IMR-90 (cell line): ENCODE data around the gene PRAME. TPM values are rescaled to one million over a fixed set of nuclear protein-coding genes. Genes with fewer than 3 reads are reported as not detected.

Experiments
- ATAC-seq: fragments of 200-7000 bp; cut with Tn5 transposase; 2 replicates; pipeline ENCODE4 v1.9.1; 2020; ENCODE audit warnings: low read depth, mild to moderate bottlenecking, moderate library complexity
- BruUV-seq: library from RNA; stranded (reverse); fragments of 400-500 nt; replicated peaks from 2 replicates; lab custom pipeline; 2021; lab: Mats Ljungman, UMichigan
- CTCF ChIA-PET: fragments of 300-600 bp; formaldehyde crosslinking; extraction: SDS; loops from one replicate; lab custom pipeline; 2021; ENCODE audit warnings: antibody characterized with exemption; lab: Yijun Ruan, JAX
- POLR2A ChIA-PET: fragments of 300-600 bp; sonication (Branson Sonifier 250); formaldehyde crosslinking; loops from one replicate; lab custom pipeline; 2022; ENCODE audit warnings: antibody characterized with exemption; ENCODE audit not compliant: unreplicated experiment; lab: Charles Lee
- DNase-seq: peaks from one replicate; pipeline ENCODE4 v3.0.0; 2013
- H2AFZ ChIP-seq: replicated peaks from 2 replicates; pipeline ENCODE3; 2013; ENCODE audit warnings: low read length, mild to moderate bottlenecking; ENCODE audit not compliant: poor library complexity
- H2AK5ac ChIP-seq: 2 replicates; pipeline ENCODE4 v1.6.1; 2013; ENCODE audit warnings: low read depth, low read length, inconsistent platforms
- H2AK9ac ChIP-seq: replicated peaks from 2 replicates; pipeline ENCODE3; 2013; ENCODE audit warnings: mild to moderate bottlenecking, low read depth, low read length, moderate library complexity; ENCODE audit not compliant: poor library complexity
- H2BK120ac ChIP-seq: 2 replicates; pipeline ENCODE4 v1.6.1; 2013; ENCODE audit warnings: low read depth, low read length, inconsistent platforms
- H2BK15ac ChIP-seq: 3 replicates; pipeline ENCODE4 v1.6.1; 2013; ENCODE audit warnings: low read depth, low read length, inconsistent platforms
- H2BK20ac ChIP-seq: 2 replicates; pipeline ENCODE4 v1.6.1; 2013; ENCODE audit warnings: low read depth, mild to moderate bottlenecking, inconsistent platforms, low read length, moderate library complexity
- H2BK5ac ChIP-seq: 2 replicates; pipeline ENCODE4 v1.6.1; 2013; ENCODE audit warnings: mild to moderate bottlenecking, low read depth, low read length, inconsistent platforms; ENCODE audit not compliant: poor library complexity, severe bottlenecking
- H3K14ac ChIP-seq: replicated peaks from 2 replicates; pipeline ENCODE4 v1.6.1; 2013; ENCODE audit warnings: low read depth, low read length, inconsistent platforms
- H3K18ac ChIP-seq: 2 replicates; pipeline ENCODE4 v1.6.1; 2013; ENCODE audit warnings: low read depth, low read length, control low read depth
- H3K23ac ChIP-seq: 2 replicates; pipeline ENCODE4 v1.6.1; 2013; ENCODE audit warnings: low read depth, low read length, inconsistent platforms
- H3K27ac ChIP-seq: 2 replicates; pipeline ENCODE4 v1.5.1; 2013; ENCODE audit warnings: mild to moderate bottlenecking, control low read depth, low read length; ENCODE audit not compliant: insufficient read depth
- H3K27me3 ChIP-seq: 2 replicates; pipeline ENCODE4 v1.6.1; 2013; ENCODE audit warnings: low read length; ENCODE audit not compliant: control insufficient read depth, insufficient read depth
- H3K36me3 ChIP-seq: 2 replicates; pipeline ENCODE4 v1.6.1; 2013; ENCODE audit warnings: low read length, mixed read lengths; ENCODE audit not compliant: control insufficient read depth, insufficient read depth
- H3K4ac ChIP-seq: 2 replicates; pipeline ENCODE4 v1.6.1; 2013; ENCODE audit warnings: low read depth, low read length, inconsistent platforms
- H3K4me1 ChIP-seq: 2 replicates; pipeline ENCODE4 v1.6.1; 2013; ENCODE audit warnings: low read length, mixed read lengths; ENCODE audit not compliant: control insufficient read depth, insufficient read depth
- H3K4me2 ChIP-seq: 2 replicates; pipeline ENCODE4 v1.6.1; 2013; ENCODE audit warnings: low read depth, mild to moderate bottlenecking, control low read depth, low read length, moderate library complexity
- H3K4me3 ChIP-seq: 2 replicates; pipeline ENCODE4 v1.5.1; 2013; ENCODE audit warnings: low read depth, mild to moderate bottlenecking, control low read depth, low read length, moderate library complexity; ENCODE audit not compliant: insufficient read depth
- H3K56ac ChIP-seq: 2 replicates; pipeline ENCODE4 v1.6.1; 2013; ENCODE audit warnings: low read length, inconsistent platforms; ENCODE audit not compliant: insufficient read depth; ENCODE audit errors: extremely low read depth
- H3K79me1 ChIP-seq, 2 experiments: 2 replicates each; pipeline ENCODE4 v1.6.1; 2013; ENCODE audit warnings: low read length in 2 of 2, inconsistent platforms in 1 of 2, low read depth in 1 of 2
- H3K9ac ChIP-seq: 2 replicates; pipeline ENCODE4 v1.6.1; 2013; ENCODE audit warnings: low read depth, low read length, control low read depth
- H3K9me1 ChIP-seq: 2 replicates; pipeline ENCODE4 v1.6.1; 2013; ENCODE audit warnings: low read length, inconsistent platforms; ENCODE audit not compliant: insufficient read depth
- H3K9me3 ChIP-seq: 2 replicates; pipeline ENCODE4 v1.6.1; 2013; ENCODE audit warnings: low read length; ENCODE audit not compliant: control insufficient read depth, insufficient read depth
- H4K20me1 ChIP-seq: 2 replicates; pipeline ENCODE4 v1.6.1; 2013; ENCODE audit warnings: low read length, inconsistent platforms; ENCODE audit not compliant: insufficient read depth
- H4K5ac ChIP-seq: 2 replicates; pipeline ENCODE4 v1.6.1; 2013; ENCODE audit warnings: mild to moderate bottlenecking, low read depth, low read length, control low read depth
- H4K8ac ChIP-seq, 2 experiments: 2 replicates each; pipeline ENCODE4 v1.6.1; 2013; ENCODE audit warnings: low read depth in 2 of 2, low read length in 2 of 2, control low read depth in 1 of 2, inconsistent platforms in 1 of 2
- H4K91ac ChIP-seq: 2 replicates; pipeline ENCODE4 v1.6.1; 2013; ENCODE audit warnings: low read depth, low read length, inconsistent platforms; ENCODE audit not compliant: insufficient read depth
- CEBPB ChIP-seq: IDR thresholded peaks from 2 replicates; pipeline ENCODE4 v1.6.1; 2012; ENCODE audit warnings: low read depth, low read length, improper control_type of control experiment
- FOS ChIP-seq: fragments of 150-350 bp; IDR thresholded peaks from 2 replicates; pipeline ENCODE4 v1.6.1; 2016; ENCODE audit warnings: low read depth, low read length
- WGBS, 2 experiments: methylation state at CpG; one replicate each; pipeline versions ENCODE4 v1.1.5 to v1.1.7; 2013; ENCODE audit warnings: missing lambda C conversion rate in 2 of 2; ENCODE audit not compliant: insufficient read length in 1 of 2; ENCODE audit errors: extremely low coverage in 2 of 2; 5-methylcytosine and 5-hydroxymethylcytosine counted together
- dilution Hi-C: fragments of 300-500 bp; cut with HindIII; formaldehyde crosslinking; loops from one replicate; pipeline ENCODE4 v1.14.3; 2018; ENCODE audit warnings: low sequenced_read_pairs; ENCODE audit not compliant: unreplicated experiment
- in situ Hi-C: fragments of 300-500 bp; cut with MboI; formaldehyde crosslinking; loops from 3 replicates; pipeline ENCODE4 v1.14.3; 2019; ENCODE audit warnings: low sequenced_read_pairs, inconsistent platforms, mixed read lengths
- intact Hi-C: fragments of 100-400 bp; cut with micrococcal nuclease; formaldehyde crosslinking; loops from 2 replicates; pipeline ENCODE4 v1.10.0; 2022
- polyA plus RNA-seq, 3 experiments: library from polyadenylated mRNA; depleted of rRNA; stranded (reverse); fragments of >200 nt; gene quantifications; 2 replicates each; pipeline ENCODE4 v1.2.3, GENCODE V29; 2012; ENCODE audit warnings: low replicate concordance in 1 of 3
- total RNA-seq: library from RNA; depleted of rRNA; stranded (reverse); fragments of >200 nt; gene quantifications from 2 replicates; pipeline ENCODE4 v1.2.3, GENCODE V29; 2012

PRAME gene
- total and polyA plus RNA-seq, 2 of the 4 experiments (the other 2 are of a cell fraction), result not detected

GRCh38 chr22:22521631-22522030 lies 37.4 kb downstream of the PRAME start:
- intact Hi-C loops (no loop called here), in situ Hi-C loops (no loop called here), dilution Hi-C loops (no loop called here)
- Histone ChIP-seq H4K8ac (no peak overlapping the region), H2BK120ac (no peak overlapping the region), H3K4me2 (no peak overlapping the region), H3K4me3 (no peak overlapping the region), H3K9me1 (no peaks in the 10 kb centered on the region), H2BK20ac (no peak overlapping the region), H3K27me3 (peaks cover 5% of the 10 kb centered on the region), H4K5ac (no peak overlapping the region), H3K9ac (no peak overlapping the region), H3K36me3 (no peaks in the 10 kb centered on the region), H3K79me1 (no peaks in the 10 kb centered on the region), H4K20me1 (no peaks in the 10 kb centered on the region), H2BK5ac (no peak overlapping the region), H2BK15ac (no peak overlapping the region), H2AK5ac (no peak overlapping the region), H2AFZ (no peak overlapping the region), H3K18ac (no peak overlapping the region), H4K91ac (no peak overlapping the region), H2AK9ac (no peak overlapping the region), H3K14ac (no peak overlapping the region), H3K4me1 (no peaks in the 10 kb centered on the region), H3K23ac (no peak overlapping the region), H3K9me3 (no peaks in the 10 kb centered on the region), H3K27ac (no peak overlapping the region), H3K56ac (no peak overlapping the region), H3K4ac (no peak overlapping the region)
- BruUV-seq, result no TSS peak
- no peak for ATAC-seq
- no peak for TF ChIP-seq FOS
- TF ChIP-seq CEBPB, result peak; percentile 34; the same call in 1 of the 2 replicates
- DNase-seq, result no peak
- CTCF ChIA-PET, result no interaction called here
- no CpG with 5 or more reads among the region's 8 CpGs for WGBS, 2 experiments
- POLR2A ChIA-PET, result no interaction called here
